ENCODE data around the gene CLCN3.

DNA sequence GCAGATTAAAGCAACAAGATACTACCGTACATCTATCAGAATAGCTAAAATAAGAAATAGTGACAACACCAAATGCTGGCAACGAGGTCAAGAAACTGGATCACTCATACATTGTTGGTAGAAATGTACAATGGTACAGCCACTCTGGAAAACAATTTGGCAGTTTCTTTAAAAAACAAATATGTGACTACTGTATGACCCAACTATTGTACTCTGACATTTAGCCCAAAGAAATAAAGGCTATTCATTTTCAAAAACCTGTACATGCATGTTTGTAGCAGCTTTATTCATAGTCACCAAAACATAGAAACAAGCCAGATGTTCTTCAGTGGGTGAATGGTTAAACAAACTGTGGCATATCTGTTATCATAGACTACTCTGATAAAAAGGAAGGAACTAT lies 8.2 kb downstream of the CLCN3 start:
- TF ChIP-seq, protein P1, sequence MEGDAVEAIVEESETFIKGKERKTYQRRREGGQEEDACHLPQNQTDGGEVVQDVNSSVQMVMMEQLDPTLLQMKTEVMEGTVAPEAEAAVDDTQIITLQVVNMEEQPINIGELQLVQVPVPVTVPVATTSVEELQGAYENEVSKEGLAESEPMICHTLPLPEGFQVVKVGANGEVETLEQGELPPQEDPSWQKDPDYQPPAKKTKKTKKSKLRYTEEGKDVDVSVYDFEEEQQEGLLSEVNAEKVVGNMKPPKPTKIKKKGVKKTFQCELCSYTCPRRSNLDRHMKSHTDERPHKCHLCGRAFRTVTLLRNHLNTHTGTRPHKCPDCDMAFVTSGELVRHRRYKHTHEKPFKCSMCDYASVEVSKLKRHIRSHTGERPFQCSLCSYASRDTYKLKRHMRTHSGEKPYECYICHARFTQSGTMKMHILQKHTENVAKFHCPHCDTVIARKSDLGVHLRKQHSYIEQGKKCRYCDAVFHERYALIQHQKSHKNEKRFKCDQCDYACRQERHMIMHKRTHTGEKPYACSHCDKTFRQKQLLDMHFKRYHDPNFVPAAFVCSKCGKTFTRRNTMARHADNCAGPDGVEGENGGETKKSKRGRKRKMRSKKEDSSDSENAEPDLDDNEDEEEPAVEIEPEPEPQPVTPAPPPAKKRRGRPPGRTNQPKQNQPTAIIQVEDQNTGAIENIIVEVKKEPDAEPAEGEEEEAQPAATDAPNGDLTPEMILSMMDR (IDR thresholded peaks at IDR 0.05) = no peak
- TF ChIP-seq POLR2AphosphoS5 (IDR thresholded peaks at IDR 0.05) = no peak
- TF ChIP-seq POLR2A (IDR thresholded peaks at IDR 0.05) = no peak
- no peak for TF ChIP-seq EP300 (IDR thresholded peaks at IDR 0.05)
